ENCODE measurements around the gene PDS5B. TPM values are rescaled to one million over a fixed set of nuclear protein-coding genes. Genes with fewer than 3 reads are reported as not detected.

The PDS5B gene, protein sequence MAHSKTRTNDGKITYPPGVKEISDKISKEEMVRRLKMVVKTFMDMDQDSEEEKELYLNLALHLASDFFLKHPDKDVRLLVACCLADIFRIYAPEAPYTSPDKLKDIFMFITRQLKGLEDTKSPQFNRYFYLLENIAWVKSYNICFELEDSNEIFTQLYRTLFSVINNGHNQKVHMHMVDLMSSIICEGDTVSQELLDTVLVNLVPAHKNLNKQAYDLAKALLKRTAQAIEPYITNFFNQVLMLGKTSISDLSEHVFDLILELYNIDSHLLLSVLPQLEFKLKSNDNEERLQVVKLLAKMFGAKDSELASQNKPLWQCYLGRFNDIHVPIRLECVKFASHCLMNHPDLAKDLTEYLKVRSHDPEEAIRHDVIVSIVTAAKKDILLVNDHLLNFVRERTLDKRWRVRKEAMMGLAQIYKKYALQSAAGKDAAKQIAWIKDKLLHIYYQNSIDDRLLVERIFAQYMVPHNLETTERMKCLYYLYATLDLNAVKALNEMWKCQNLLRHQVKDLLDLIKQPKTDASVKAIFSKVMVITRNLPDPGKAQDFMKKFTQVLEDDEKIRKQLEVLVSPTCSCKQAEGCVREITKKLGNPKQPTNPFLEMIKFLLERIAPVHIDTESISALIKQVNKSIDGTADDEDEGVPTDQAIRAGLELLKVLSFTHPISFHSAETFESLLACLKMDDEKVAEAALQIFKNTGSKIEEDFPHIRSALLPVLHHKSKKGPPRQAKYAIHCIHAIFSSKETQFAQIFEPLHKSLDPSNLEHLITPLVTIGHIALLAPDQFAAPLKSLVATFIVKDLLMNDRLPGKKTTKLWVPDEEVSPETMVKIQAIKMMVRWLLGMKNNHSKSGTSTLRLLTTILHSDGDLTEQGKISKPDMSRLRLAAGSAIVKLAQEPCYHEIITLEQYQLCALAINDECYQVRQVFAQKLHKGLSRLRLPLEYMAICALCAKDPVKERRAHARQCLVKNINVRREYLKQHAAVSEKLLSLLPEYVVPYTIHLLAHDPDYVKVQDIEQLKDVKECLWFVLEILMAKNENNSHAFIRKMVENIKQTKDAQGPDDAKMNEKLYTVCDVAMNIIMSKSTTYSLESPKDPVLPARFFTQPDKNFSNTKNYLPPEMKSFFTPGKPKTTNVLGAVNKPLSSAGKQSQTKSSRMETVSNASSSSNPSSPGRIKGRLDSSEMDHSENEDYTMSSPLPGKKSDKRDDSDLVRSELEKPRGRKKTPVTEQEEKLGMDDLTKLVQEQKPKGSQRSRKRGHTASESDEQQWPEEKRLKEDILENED (N-terminal part only)
- total RNA-seq (2014; rRNA removed; shearing (Covaris generic)), result 21.2 and 22.0 TPM in 2 replicates

GRCh38 chr13:32586080-32586900 lies at the start of gene PDS5B:
TSS of gene PDS5B (plus strand) at chr13:32586452. CDS start at chr13:32648773, 62,321 bp downstream.

GRCh38 chr13:32538621-32539246 lies 47.5 kb upstream of the PDS5B start, which contains the start of gene N4BP2L2:
TSS of gene N4BP2L2 (minus strand) at chr13:32538795. CDS start at chr13:32537027, 1,768 bp downstream.

Small RNAs within 50 kb of the gene (small RNA-seq; reads per million reads assigned to genes)
- gene RNY1P4, result not detected

Other genes with a start within 250 kb of the PDS5B start
- gene N4BP2L1, start 158.3 kb upstream of the PDS5B start, total RNA-seq (2014; rRNA removed; shearing (Covaris generic)), result 1.6 and 2.8 TPM in 2 replicates
- gene N4BP2L2, start 47.7 kb upstream of the PDS5B start, total RNA-seq (2014; rRNA removed; shearing (Covaris generic)), result 63.9 and 69.9 TPM in 2 replicates